Fibroblast of peridontal ligament (primary cell): Measurements from ENCODE around the gene LGR4.
"Not testable (repeated sequence)": the region's sequence is repeated elsewhere in the genome, so short reads cannot be mapped to it uniquely, and the experiment has no call there.

ENCODE experiments used
- DNase-seq: peaks from one replicate; pipeline ENCODE4 v3.0.0-alpha.2; 2010; ENCODE audit errors: extremely low read depth

LGR4 gene

DNA sequence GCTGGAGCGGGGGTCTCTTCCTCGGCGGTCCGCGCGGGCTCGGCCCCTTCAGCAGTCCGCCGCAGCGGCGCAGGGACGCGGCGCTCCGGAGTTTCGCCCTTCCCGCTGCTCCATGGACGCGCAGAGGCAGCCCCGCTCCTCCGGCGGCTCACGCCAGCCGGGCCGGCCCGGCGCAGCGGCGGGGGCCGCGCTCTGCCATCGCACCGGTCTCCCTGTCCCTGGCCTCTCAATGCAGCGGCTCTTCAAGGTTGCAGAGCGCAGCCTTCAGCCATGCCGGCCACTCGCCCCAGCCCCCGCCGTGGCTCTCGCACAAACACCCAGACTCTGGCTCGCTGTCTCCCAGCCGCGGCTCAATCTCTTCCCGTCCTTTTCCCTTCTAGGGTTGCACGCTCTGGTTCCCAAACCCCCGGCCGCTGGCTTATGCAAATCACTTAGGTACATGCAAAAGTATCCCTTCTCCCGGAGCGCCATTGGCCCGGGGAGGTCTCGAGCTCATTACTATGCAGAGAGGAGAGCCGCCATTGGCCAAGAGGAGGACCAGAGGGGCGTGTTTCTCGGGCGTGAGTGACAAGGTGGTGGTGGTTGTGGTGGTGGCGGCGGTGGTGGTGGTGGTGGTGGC lies at the start of gene LGR4:
LGR4 (minus strand) TSS at position 393 of the 619 bp plus-strand sequence. CDS start 488 bp downstream, outside the sequence.
- DNase-seq, result peak; percentile 87

DNA sequence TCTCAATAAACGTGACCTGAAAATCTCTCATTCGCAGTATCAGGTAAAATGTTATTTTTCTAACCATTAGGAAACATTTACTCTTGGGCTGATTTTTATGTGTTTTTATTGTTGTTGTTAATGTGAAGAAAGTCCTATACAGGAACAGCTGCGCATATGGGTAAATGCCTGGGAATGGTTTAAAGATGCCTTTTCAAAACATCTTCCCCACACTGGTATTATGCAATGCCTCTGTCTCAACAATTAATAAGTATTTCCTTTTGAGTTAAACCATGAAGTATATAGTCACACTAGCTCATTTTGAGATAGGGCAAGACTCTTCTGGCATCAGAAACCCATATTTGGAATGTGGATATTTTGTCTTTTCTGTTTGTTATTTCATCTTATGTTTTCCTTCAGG lies 47.6 kb upstream of the LGR4 start:
- no peak for DNase-seq

GRCh38 chr11:27518518-27518917 lies 45.9 kb upstream of the LGR4 start:
- no peak for DNase-seq

- DNase-seq, result not testable (repeated sequence)
Measured at GRCh38 chr11:27517490-27517889, 44.9 kb upstream of the LGR4 start.

GRCh38 chr11:27514558-27514957 lies 42.0 kb upstream of the LGR4 start:
- DNase-seq, result no peak

- DNase-seq, result no peak
Measured at GRCh38 chr11:27514076-27514475, 41.5 kb upstream of the LGR4 start.

DNA sequence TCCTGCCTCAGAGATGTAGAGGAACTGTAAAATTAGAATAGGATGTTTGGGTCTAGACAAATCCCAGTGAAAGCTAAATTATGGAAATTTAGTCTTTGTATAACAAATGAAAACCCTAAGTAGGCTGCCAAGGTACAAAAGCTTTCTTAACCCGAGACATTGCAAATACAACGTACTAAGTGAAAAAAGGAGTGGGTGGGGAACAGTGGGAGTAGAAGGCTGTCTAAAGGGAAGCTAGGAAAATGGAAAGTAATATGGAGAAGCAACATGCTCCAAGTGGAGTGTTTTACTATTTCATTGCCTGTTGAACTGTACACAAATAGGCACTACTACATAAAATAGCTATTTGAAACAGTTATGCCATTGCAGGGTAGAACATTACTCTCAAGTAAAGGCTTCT lies 40.8 kb upstream of the LGR4 start:
- no peak for DNase-seq

DNA sequence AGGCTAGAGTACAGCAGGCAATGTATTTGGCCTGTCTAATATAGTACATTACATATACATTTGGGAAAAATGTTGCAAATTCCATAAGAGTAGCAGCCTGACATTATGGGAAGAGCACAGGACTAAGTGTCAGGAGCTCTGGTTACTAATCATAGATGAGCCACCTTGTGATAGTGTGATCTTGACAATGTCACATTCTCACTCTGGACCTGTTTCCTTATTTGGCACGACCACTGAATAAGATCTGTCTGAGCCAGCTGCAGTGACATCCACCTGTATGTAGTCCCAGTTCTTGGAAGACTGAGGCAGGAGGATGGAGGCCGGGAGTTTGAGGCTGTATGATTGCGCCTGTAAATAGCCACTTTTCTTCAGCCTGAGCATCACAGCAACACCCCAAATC lies 39.6 kb upstream of the LGR4 start:
- no peak for DNase-seq

DNA sequence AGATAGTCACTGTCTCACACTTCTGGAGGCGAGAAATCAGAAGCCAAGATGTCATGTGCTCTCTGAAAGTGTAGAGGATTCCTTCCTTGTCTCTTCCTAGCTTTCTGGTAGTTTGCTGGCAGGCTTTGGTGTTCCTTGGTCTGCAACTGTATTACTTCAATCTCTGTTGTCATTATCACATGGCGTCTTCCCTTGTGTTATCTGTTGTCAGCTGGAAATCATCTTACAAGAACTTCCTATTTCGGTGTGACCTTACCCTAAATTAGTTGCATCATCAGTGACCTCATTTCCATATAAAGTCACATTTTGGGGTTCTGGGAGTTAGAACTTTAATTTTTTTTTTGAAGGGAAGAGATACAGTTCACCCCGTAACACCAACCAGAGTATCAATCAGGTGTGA lies 37.3 kb upstream of the LGR4 start:
- no peak for DNase-seq

DNA sequence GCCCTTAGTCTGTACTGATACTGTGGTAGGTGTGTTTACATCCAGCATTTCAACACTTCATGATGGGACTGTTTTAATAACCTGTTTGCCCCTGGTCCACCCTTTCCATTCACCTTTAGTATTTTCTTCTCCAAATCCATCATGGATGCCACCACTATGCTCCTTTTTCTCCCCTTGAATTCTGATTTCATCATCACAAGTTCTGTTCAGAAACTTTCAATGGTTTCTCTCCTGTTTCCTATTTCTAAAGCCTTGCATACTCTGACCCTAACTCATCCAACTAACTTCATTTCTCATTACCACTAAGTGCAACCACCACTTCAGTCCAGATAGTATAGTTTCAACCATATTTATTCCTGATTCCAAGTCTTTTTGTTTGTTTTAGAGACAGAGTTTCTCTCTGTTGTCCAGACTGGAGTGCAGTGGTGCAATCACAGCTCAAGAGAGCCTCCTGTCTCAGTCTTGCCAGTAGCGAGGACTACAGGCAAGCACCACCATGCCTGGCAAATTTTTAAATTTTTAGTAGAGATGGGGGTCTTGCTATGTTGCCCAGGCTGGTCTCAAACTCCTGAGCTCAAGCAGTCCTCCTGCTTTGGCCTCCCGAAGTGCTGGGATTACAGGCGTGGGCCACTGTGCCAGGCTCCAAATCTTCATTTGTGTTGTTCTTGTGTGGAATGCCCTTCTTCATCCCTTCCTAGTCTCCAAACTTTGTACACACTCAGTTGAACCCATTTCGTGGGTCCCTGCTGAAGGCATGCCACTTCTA lies 35.1 kb upstream of the LGR4 start:
- peak; percentile 20 for DNase-seq

DNA sequence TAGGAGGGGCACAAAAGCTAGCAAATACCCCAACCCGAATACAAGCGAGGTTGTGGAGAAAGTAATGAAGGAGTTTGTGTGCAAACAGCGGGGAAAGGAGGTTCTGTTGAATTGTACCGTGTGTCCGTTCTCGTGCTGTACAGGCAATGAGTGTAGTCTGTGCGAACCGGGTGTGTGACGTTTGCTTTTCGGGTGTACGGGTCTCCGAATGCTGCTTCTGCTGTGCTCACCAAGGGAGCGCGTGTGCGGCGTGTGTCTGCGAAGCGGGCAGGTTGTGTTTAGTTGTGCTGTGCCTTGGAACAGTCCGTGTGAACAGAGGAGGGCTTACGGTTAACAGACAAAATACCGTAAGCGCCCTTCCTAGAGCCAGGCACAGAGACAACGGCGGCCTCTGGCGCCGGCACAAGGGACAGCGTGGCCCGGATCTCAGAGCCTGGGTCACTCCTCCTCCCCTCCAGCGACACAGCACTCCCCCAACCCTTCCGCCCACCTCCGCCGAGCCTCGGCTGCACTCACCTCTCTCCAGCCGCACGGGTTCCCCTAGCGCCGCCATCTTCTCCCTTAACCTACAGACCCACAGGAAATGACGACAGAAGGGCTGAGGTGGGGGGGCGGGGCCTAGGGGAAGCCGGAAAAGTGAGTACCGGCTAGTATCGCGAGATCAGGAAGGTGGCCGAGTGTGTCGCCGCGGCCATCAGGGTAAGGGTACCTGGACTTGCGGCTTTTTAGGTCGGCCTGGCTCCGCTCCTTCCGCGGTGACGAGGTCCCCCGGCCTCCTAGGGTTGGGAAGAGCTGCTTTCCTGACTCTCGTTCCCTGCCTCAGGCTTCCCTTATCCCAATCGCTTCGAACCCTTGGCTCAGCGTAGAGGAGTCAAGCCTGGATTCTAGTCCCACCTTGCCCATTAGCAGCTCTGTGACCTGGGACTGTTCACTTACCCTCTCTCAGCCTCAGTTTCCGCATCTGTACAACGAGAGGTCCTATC lies 33.9 kb upstream of the LGR4 start, which contains the start of gene LIN7C:
LIN7C (minus strand) TSS at position 570 of the 983 bp plus-strand sequence; CDS start at position 553, 17 bp downstream.
- peak; percentile 94 for DNase-seq

GRCh38 chr11:27505781-27506180 lies 33.2 kb upstream of the LGR4 start:
- no peak for DNase-seq

GRCh38 chr11:27504205-27504604 lies 31.6 kb upstream of the LGR4 start:
- no peak for DNase-seq

DNA sequence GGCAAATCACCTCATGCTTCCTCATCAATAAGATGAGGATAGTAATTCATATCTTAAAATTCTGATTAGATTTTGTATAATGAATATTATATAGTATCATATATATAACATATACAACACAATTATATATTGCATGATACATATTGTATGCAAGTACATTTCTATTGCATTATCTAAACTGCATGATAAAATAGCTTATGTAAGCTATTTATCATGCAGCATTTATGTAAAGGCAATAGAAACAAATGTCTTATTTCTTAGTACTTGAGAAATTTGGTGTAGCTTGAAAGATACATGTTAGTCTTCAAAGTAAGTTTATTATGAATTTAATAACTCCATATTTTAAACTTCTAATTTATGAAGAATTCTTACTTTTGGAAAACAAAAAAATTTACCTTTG lies 28.5 kb upstream of the LGR4 start:
- no peak for DNase-seq

- DNase-seq, result no peak
Measured at GRCh38 chr11:27497911-27498310, 25.3 kb upstream of the LGR4 start.

- DNase-seq, result peak; percentile 55
Measured at GRCh38 chr11:27497284-27497866, 24.8 kb upstream of the LGR4 start.

GRCh38 chr11:27496461-27496860 lies 23.9 kb upstream of the LGR4 start:
- DNase-seq, result peak; percentile 41

DNA sequence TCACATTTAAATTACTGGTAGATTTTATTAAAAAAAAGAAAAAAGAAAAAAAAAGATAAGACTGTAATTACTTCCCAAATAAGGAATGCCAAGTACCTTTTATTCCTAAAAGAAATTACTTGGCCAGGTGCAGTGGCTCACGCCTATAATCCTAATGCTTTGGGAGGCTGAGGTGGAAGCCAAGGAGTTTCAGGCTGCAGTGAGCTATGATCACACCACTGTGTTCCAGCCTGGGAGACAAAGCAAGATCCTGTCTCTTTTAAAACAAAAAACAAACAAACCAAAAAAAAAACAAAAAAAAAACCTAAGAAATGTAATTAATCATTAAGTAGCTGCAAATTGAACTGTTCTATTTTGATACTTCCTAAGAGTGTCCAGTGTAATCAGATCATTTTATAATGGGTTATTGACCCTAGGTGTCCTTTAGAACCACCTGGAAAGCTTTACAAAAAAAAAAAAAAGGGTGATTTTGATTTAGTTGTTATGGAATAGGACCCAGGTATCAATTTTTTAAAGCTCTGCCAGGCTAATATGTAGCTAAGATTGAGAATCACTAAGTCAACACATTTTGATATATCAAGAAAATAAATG lies 23.2 kb upstream of the LGR4 start:
- DNase-seq, result no peak

GRCh38 chr11:27489092-27489491 lies 16.5 kb upstream of the LGR4 start:
- DNase-seq, result no peak

DNA sequence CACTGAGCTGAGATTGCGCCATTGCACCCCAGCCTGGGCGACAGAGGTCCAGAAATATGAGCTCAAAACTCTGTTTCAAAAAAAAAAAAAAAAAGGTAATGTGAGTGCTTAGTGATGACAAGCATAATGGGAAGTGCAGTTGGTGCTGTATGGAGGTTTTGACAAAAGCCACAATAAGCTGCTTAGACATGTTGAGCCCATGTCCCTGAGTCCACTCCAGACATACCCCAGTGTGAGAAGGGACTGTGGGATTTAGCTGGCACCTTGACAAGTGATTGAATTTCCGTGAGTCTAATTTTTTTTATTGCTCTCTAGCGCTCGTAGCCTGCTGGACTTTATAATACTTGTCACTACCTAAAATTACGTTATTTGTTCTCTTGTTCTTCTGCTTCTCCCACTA lies 15.1 kb upstream of the LGR4 start:
- DNase-seq, result no peak
